Left lung (tissue), 10 donors: ENCODE results near the gene TTC39B. TPM values are rescaled to one million over a fixed set of nuclear protein-coding genes. Genes with fewer than 3 reads are reported as not detected.

Source experiments
- ATAC-seq: fragments of 200-7000 bp; cut with Tn5 transposase; one replicate; pipeline ENCODE4 v1.9.1; 2020; ENCODE audit warnings: moderate library complexity
- DNase-seq, 4 donors: peaks; one replicate each; pipeline ENCODE4 v3.0.0-alpha.2; 2013 to 2020
- H3K27ac ChIP-seq, 2 donors: fragments of 200-600 bp; sonication (generic) in 1 of 2; one replicate each; pipeline versions ENCODE4 v1.5.0 to v1.8.0; 2020 to 2021
- H3K27me3 ChIP-seq, 2 donors: fragments of 200-600 bp; sonication (generic) in 1 of 2; one replicate each; pipeline versions ENCODE4 v1.5.0 to v1.8.0; 2020 to 2021
- H3K36me3 ChIP-seq, 2 donors: fragments of 200-600 bp; sonication (generic) in 1 of 2; one replicate each; pipeline versions ENCODE4 v1.5.0 to v1.8.0; 2020 to 2021
- H3K4me1 ChIP-seq, 2 donors: fragments of 200-600 bp; one replicate each; pipeline ENCODE4 v1.8.0; 2021
- H3K4me3 ChIP-seq, 2 donors: fragments of 200-600 bp; sonication (generic) in 1 of 2; one replicate each; pipeline versions ENCODE4 v1.5.0 to v1.8.0; 2020 to 2021; ENCODE audit warnings: mild to moderate bottlenecking in 1 of 2
- H3K9me3 ChIP-seq, 2 donors: fragments of 200-600 bp; sonication (generic) in 1 of 2; one replicate each; pipeline versions ENCODE4 v1.5.0 to v1.8.0; 2020 to 2021
- CTCF ChIP-seq, 2 donors: fragments of 200-600 bp; sonication (generic) in 1 of 2; IDR thresholded peaks; one replicate each; pipeline versions ENCODE4 v1.5.0 to v1.8.0; 2021; ENCODE audit warnings: antibody characterized with exemption in 2 of 2
- intact Hi-C, 2 donors: fragments of 100-400 bp; cut with DNase I; formaldehyde crosslinking; loops; one replicate each; pipeline versions ENCODE4 v1.11.2 to v1.14.2; 2022
- polyA plus RNA-seq, 6 donors: library from polyadenylated mRNA; unstranded; fragments of 120-200 nt; gene quantifications; one replicate each; pipeline ENCODE4 v1.2.1, GENCODE V29; 2013; ENCODE audit not compliant: insufficient read length in 6 of 6
- total RNA-seq, 2 donors: library from RNA; stranded (reverse); fragmentation: NEBNext Ultra II Directional; extraction: Animal tissue kit (Norgen Biotek cat#: 25700); gene quantifications; one replicate each; pipeline ENCODE4 v1.2.1, GENCODE V29; 2021
- donor health status: DM: no; HTN: yes; CAD: no.
- donor health status: DM: no; HTN: no; CAD: no.

Gene TTC39B
- total and polyA plus RNA-seq, 8 donors, result 10.7 to 23.2 (median 13.1) TPM

- Histone ChIP-seq H3K4me1 (no peaks in the 10 kb centered on the region), H3K4me3 (no peak overlapping the region), H3K27me3 (no peaks in the 10 kb centered on the region), H3K36me3 (no peaks in the 10 kb centered on the region), H3K9me3 (no peaks in the 10 kb centered on the region), H3K27ac (no peak overlapping the region)
- DNase-seq (no peak), ATAC-seq (no peak)
- intact Hi-C loops, result no loop called here
- no peak for TF ChIP-seq CTCF (IDR thresholded peaks at IDR 0.05)
Measured at GRCh38 chr9:15221746-15222145, 85.3 kb downstream of the TTC39B start.

GRCh38 chr9:15220658-15221318, 86.2 kb downstream of the TTC39B start:
- H3K36me3 ChIP-seq, result no peaks in the 10 kb centered on the region
- H3K27me3 ChIP-seq, result no peaks in the 10 kb centered on the region
- no peak overlapping the region for H3K4me3 ChIP-seq
- ATAC-seq (no peak), DNase-seq (no peak)
- H3K27ac ChIP-seq, result no peak overlapping the region
- no peak for TF ChIP-seq CTCF (IDR thresholded peaks at IDR 0.05)
- intact Hi-C loops, result no loop called here
- no peaks in the 10 kb centered on the region for H3K9me3 ChIP-seq
- no peaks in the 10 kb centered on the region for H3K4me1 ChIP-seq

GRCh38 chr9:15219546-15219945, 87.5 kb downstream of the TTC39B start:
- Histone ChIP-seq H3K4me3 (no peak overlapping the region), H3K36me3 (no peaks in the 10 kb centered on the region), H3K27me3 (no peaks in the 10 kb centered on the region), H3K9me3 (no peaks in the 10 kb centered on the region), H3K4me1 (peaks cover 0 to 4% of the 10 kb centered on the region in 2 donors), H3K27ac (no peak overlapping the region)
- no peak for TF ChIP-seq CTCF (IDR thresholded peaks at IDR 0.05)
- DNase-seq (no peak), ATAC-seq (no peak)
- intact Hi-C loops, result no loop called here

DNA sequence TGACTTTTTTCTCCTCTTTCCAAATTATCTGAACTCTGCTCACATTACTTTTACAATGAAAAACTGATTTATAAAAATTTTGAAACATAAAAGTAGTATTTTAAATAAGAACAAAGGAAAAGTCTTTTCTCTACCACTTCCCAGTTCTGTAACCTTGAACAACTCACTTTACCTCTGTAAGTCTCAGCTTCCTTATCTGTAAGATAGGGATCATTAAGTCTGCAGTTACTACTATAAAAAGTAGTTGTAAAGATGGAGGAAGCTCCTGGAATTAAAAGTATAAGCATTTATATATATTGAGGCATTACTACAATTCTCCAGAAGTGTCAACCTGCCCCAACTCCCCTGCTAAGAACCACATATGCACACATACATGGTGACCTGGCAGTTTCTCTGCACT, 88.0 kb downstream of the TTC39B start:
- peaks cover 0 to 4% of the 10 kb centered on the region in 2 donors for H3K4me1 ChIP-seq
- no peak for TF ChIP-seq CTCF (IDR thresholded peaks at IDR 0.05)

GRCh38 chr9:15213249-15213648, 93.8 kb downstream of the TTC39B start:
- no peaks in the 10 kb centered on the region for H3K9me3 ChIP-seq
- H3K4me1 ChIP-seq, result peaks cover 0 to 4% of the 10 kb centered on the region in 2 donors
- no peak for TF ChIP-seq CTCF (IDR thresholded peaks at IDR 0.05)
- H3K27ac ChIP-seq, result no peak overlapping the region
- no peak overlapping the region for H3K4me3 ChIP-seq
- ATAC-seq, result no peak
- no peaks in the 10 kb centered on the region for H3K27me3 ChIP-seq
- no peaks in the 10 kb centered on the region for H3K36me3 ChIP-seq
- intact Hi-C loops, result no loop called here
- no peak for DNase-seq

More for the DNA sequence above, 88.0 kb downstream of the TTC39B start:
- H3K4me3 ChIP-seq, result no peak overlapping the region
- no peaks in the 10 kb centered on the region for H3K9me3 ChIP-seq
- ATAC-seq (no peak), DNase-seq (no peak)
- intact Hi-C loops, result no loop called here
- H3K27ac ChIP-seq, result no peak overlapping the region
- H3K36me3 ChIP-seq, result no peaks in the 10 kb centered on the region
- no peaks in the 10 kb centered on the region for H3K27me3 ChIP-seq
